K562 (cell line): ENCODE results near the gene OR4D9. TPM values are rescaled to one million over a fixed set of nuclear protein-coding genes. Genes with fewer than 3 reads are reported as not detected.
A peak's percentile ranks its signal among the peaks of the same experiment; 100 is the strongest.

Experiments used
- CREB1 ChIP-seq, 2 experiments: sonication (generic) in 1 of 2; formaldehyde crosslinking in 1 of 2; IDR thresholded peaks; 2 replicates each; pipeline versions ENCODE4 v1.6.1 to v1.8.0; 2012 to 2022; ENCODE audit warnings: inconsistent platforms in 1 of 2, mild to moderate bottlenecking in 1 of 2, missing genetic modification reagents in 1 of 2, moderate library complexity in 1 of 2
- FOXJ2 ChIP-seq: fragments of 200-800 bp; sonication (Bioruptor generic); IDR thresholded peaks from 2 replicates; pipeline ENCODE4 v1.6.1; 2016; ENCODE audit warnings: missing genetic modification characterization, missing compliant biosample characterization
- HMG20A ChIP-seq: fragments of 450-650 bp; formaldehyde crosslinking; conservative IDR thresholded peaks from 2 replicates; pipeline ENCODE4 v1.4.0; 2020; ENCODE audit warnings: mild to moderate bottlenecking, mixed read lengths
- KLF1 ChIP-seq: fragments of 450-650 bp; IDR thresholded peaks from 2 replicates; pipeline ENCODE4 v1.6.1; 2016; ENCODE audit warnings: missing genetic modification characterization, missing compliant biosample characterization
- MYNN ChIP-seq, 2 experiments: sonication (generic); formaldehyde crosslinking in 1 of 2; IDR thresholded peaks; 2 replicates each; pipeline versions ENCODE4 v1.5.0 to v1.6.1; 2016 to 2020; ENCODE audit warnings: antibody characterized with exemption in 1 of 2, missing genetic modification reagents in 1 of 2
- NFATC3 ChIP-seq: fragments of 450-650 bp; IDR thresholded peaks from 2 replicates; pipeline ENCODE4 v1.6.1; 2017; ENCODE audit warnings: mild to moderate bottlenecking
- PHTF2 ChIP-seq: fragments of 250-450 bp; sonication (Bioruptor Pico); IDR thresholded peaks from 2 replicates; pipeline ENCODE4 v1.5.0; 2021; ENCODE audit warnings: mild to moderate bottlenecking
- TFAM ChIP-seq: fragments of 250-450 bp; sonication (Bioruptor Pico); conservative IDR thresholded peaks from 2 replicates; pipeline ENCODE4 v1.5.0; 2021; ENCODE audit warnings: mild to moderate bottlenecking, moderate library complexity
- ZFPM2 ChIP-seq: fragments of 250-450 bp; sonication (Bioruptor Pico); IDR thresholded peaks from 2 replicates; pipeline ENCODE4 v1.5.1; 2022; ENCODE audit warnings: mild to moderate bottlenecking
- ZNF175 ChIP-seq: fragments of 200-800 bp; sonication (Bioruptor generic); IDR thresholded peaks from 2 replicates; pipeline ENCODE4 v1.6.1; 2016; ENCODE audit warnings: low read depth, mild to moderate bottlenecking, missing genetic modification characterization, missing compliant biosample characterization
- polyA plus RNA-seq, 8 experiments: library from polyadenylated mRNA; depleted of rRNA in 4 of 8; stranded (reverse) in 5 of 8; unstranded in 3 of 8; fragments of >200 nt; fragmentation: Nextera tagmentation in 2 of 8; fragmentation: Illumina TruSeq in 1 of 8; extraction: Ambion mirVana in 2 of 8; extraction: Trizol in 1 of 8; gene quantifications; 2 replicates each; pipeline versions ENCODE4 v1.2.1 to v1.2.3, GENCODE V29; 2011 to 2014; ENCODE audit warnings: inconsistent platforms in 1 of 8, missing spikeins in 1 of 8
- total RNA-seq, 7 experiments: library from RNA; depleted of rRNA in 6 of 7; stranded (reverse); fragments of >200 nt in 6 of 7; fragmentation: Illumina TruSeq in 2 of 7; extraction: Trizol in 2 of 7; gene quantifications; 2 replicates each; pipeline versions ENCODE4 v1.2.1 to v1.2.3, GENCODE V29; 2011 to 2021; ENCODE audit warnings: low replicate concordance in 1 of 7
- TF ChIP-seq, protein P1 (sequence below): fragments of 450-650 bp; IDR thresholded peaks from 2 replicates; pipeline ENCODE4 v1.6.1; 2016; ENCODE audit warnings: mild to moderate bottlenecking, moderate library complexity
- TF ChIP-seq, protein P2 (sequence below): IDR thresholded peaks from 3 replicates; pipeline ENCODE4 v1.6.1; 2011; ENCODE audit warnings: borderline replicate concordance, mild to moderate bottlenecking, moderate library complexity; ENCODE audit not compliant: insufficient read length; ENCODE audit errors: extremely low read depth

The OR4D9 gene
- total and polyA plus RNA-seq, 9 of the 15 experiments (the other 6 are each of a cell fraction or from before 2014, with no cell fraction given) = not detected

DNA sequence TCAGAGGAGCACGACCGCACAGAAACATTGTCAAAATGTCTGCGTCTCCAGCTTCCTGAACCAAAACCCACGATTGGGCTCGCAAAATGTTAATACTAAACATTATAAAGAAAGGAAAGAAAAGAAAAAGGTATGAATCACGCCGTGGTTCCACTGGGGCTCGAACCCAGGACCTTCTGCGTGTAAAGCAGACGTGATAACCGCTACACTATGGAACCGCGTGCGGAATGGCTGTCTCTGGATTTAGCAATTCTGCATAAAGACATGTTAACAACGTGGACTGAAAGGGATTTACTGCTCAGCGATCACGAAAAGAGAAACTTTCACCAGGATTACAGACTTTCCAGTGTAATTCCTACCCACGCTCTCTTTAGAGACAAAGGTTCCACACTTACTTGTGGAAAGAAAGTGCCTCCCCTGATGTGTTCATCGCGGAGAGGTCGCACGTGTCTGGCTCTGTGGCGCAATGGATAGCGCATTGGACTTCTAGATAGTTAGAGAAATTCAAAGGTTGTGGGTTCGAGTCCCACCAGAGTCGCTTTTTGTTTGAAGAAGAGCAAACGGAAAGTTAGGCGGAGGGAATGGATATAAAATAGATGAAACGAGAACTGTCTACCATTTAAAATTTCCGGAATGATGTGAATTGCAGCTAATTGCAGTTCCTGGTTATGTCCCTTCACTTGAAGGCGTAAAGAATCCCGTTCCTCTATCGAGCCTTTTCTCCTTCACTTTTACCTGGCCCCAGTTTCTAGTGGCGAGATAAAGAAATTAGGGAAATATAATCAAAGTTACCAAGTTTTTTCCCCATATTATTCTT is 39.7 kb downstream of the OR4D9 start (continued):
- TF ChIP-seq, protein P1, sequence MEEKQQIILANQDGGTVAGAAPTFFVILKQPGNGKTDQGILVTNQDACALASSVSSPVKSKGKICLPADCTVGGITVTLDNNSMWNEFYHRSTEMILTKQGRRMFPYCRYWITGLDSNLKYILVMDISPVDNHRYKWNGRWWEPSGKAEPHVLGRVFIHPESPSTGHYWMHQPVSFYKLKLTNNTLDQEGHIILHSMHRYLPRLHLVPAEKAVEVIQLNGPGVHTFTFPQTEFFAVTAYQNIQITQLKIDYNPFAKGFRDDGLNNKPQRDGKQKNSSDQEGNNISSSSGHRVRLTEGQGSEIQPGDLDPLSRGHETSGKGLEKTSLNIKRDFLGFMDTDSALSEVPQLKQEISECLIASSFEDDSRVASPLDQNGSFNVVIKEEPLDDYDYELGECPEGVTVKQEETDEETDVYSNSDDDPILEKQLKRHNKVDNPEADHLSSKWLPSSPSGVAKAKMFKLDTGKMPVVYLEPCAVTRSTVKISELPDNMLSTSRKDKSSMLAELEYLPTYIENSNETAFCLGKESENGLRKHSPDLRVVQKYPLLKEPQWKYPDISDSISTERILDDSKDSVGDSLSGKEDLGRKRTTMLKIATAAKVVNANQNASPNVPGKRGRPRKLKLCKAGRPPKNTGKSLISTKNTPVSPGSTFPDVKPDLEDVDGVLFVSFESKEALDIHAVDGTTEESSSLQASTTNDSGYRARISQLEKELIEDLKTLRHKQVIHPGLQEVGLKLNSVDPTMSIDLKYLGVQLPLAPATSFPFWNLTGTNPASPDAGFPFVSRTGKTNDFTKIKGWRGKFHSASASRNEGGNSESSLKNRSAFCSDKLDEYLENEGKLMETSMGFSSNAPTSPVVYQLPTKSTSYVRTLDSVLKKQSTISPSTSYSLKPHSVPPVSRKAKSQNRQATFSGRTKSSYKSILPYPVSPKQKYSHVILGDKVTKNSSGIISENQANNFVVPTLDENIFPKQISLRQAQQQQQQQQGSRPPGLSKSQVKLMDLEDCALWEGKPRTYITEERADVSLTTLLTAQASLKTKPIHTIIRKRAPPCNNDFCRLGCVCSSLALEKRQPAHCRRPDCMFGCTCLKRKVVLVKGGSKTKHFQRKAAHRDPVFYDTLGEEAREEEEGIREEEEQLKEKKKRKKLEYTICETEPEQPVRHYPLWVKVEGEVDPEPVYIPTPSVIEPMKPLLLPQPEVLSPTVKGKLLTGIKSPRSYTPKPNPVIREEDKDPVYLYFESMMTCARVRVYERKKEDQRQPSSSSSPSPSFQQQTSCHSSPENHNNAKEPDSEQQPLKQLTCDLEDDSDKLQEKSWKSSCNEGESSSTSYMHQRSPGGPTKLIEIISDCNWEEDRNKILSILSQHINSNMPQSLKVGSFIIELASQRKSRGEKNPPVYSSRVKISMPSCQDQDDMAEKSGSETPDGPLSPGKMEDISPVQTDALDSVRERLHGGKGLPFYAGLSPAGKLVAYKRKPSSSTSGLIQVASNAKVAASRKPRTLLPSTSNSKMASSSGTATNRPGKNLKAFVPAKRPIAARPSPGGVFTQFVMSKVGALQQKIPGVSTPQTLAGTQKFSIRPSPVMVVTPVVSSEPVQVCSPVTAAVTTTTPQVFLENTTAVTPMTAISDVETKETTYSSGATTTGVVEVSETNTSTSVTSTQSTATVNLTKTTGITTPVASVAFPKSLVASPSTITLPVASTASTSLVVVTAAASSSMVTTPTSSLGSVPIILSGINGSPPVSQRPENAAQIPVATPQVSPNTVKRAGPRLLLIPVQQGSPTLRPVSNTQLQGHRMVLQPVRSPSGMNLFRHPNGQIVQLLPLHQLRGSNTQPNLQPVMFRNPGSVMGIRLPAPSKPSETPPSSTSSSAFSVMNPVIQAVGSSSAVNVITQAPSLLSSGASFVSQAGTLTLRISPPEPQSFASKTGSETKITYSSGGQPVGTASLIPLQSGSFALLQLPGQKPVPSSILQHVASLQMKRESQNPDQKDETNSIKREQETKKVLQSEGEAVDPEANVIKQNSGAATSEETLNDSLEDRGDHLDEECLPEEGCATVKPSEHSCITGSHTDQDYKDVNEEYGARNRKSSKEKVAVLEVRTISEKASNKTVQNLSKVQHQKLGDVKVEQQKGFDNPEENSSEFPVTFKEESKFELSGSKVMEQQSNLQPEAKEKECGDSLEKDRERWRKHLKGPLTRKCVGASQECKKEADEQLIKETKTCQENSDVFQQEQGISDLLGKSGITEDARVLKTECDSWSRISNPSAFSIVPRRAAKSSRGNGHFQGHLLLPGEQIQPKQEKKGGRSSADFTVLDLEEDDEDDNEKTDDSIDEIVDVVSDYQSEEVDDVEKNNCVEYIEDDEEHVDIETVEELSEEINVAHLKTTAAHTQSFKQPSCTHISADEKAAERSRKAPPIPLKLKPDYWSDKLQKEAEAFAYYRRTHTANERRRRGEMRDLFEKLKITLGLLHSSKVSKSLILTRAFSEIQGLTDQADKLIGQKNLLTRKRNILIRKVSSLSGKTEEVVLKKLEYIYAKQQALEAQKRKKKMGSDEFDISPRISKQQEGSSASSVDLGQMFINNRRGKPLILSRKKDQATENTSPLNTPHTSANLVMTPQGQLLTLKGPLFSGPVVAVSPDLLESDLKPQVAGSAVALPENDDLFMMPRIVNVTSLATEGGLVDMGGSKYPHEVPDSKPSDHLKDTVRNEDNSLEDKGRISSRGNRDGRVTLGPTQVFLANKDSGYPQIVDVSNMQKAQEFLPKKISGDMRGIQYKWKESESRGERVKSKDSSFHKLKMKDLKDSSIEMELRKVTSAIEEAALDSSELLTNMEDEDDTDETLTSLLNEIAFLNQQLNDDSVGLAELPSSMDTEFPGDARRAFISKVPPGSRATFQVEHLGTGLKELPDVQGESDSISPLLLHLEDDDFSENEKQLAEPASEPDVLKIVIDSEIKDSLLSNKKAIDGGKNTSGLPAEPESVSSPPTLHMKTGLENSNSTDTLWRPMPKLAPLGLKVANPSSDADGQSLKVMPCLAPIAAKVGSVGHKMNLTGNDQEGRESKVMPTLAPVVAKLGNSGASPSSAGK = peak; percentile 94
- TF ChIP-seq FOXJ2 (tag) (peak; percentile 54; the same call in 1 of the 2 replicates), TFAM (no peak), HMG20A (0 out of 2 replicates have a peak, but pooled peaks have one; percentile 11), CREB1 (IDR thresholded peaks at IDR 0.05) (no peak), CREB1 (CRISPR knock-in tag; IDR thresholded peaks at IDR 0.05) (peak; percentile 17; the same call in 1 of the 2 replicates), PHTF2 (CRISPR knock-in tag) (no peak), NFATC3 (no peak), ZNF175 (CRISPR knock-in tag) (peak; percentile 61; the same call in 1 of the 2 replicates), MYNN (IDR thresholded peaks at IDR 0.05) (no peak; the same call in 1 of the 2 replicates), MYNN (CRISPR knock-in tag; IDR thresholded peaks at IDR 0.05) (no peak), ZFPM2 (0 out of 2 replicates have a peak, but pooled peaks have one; percentile 80), KLF1 (0 out of 2 replicates have a peak, but pooled peaks have one; percentile 60)
- TF ChIP-seq, protein P2, sequence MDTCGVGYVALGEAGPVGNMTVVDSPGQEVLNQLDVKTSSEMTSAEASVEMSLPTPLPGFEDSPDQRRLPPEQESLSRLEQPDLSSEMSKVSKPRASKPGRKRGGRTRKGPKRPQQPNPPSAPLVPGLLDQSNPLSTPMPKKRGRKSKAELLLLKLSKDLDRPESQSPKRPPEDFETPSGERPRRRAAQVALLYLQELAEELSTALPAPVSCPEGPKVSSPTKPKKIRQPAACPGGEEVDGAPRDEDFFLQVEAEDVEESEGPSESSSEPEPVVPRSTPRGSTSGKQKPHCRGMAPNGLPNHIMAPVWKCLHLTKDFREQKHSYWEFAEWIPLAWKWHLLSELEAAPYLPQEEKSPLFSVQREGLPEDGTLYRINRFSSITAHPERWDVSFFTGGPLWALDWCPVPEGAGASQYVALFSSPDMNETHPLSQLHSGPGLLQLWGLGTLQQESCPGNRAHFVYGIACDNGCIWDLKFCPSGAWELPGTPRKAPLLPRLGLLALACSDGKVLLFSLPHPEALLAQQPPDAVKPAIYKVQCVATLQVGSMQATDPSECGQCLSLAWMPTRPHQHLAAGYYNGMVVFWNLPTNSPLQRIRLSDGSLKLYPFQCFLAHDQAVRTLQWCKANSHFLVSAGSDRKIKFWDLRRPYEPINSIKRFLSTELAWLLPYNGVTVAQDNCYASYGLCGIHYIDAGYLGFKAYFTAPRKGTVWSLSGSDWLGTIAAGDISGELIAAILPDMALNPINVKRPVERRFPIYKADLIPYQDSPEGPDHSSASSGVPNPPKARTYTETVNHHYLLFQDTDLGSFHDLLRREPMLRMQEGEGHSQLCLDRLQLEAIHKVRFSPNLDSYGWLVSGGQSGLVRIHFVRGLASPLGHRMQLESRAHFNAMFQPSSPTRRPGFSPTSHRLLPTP = peak; percentile 94
